Activated T-cell treated with anti-CD3 and anti-CD28 coated beads, Interleukin-2, amount 50 U/mL, for 1 hour (primary cell): ENCODE data around the gene ISCU.
"Not testable (repeated sequence)": the region's sequence is repeated elsewhere in the genome, so short reads cannot be mapped to it uniquely, and the experiment has no call there.

ENCODE experiments used
- DNase-seq: peaks from one replicate; pipeline ENCODE4 v3.0.0-alpha.2; 2020

ISCU gene

GRCh38 chr12:108605690-108606406, 43.5 kb downstream of the ISCU start:
- no peak for DNase-seq

- no peak for DNase-seq
Observed at GRCh38 chr12:108606492-108606891, 44.1 kb downstream of the ISCU start.

- DNase-seq, result no peak
Observed at GRCh38 chr12:108607981-108608600, 45.7 kb downstream of the ISCU start.

- no peak for DNase-seq
Observed at GRCh38 chr12:108608616-108609015, 46.2 kb downstream of the ISCU start.

GRCh38 chr12:108609537-108610335, 47.3 kb downstream of the ISCU start:
- no peak for DNase-seq

- DNase-seq, result no peak
Observed at GRCh38 chr12:108610336-108610815, 48.0 kb downstream of the ISCU start.

- DNase-seq, result no peak
Observed at GRCh38 chr12:108610856-108611605, 48.6 kb downstream of the ISCU start.

GRCh38 chr12:108611884-108612415, 49.6 kb downstream of the ISCU start:
- DNase-seq, result peak; percentile 60

- no peak for DNase-seq
Observed at GRCh38 chr12:108612788-108613282, 50.4 kb downstream of the ISCU start.

GRCh38 chr12:108613548-108613947, 51.2 kb downstream of the ISCU start:
- DNase-seq, result no peak

- DNase-seq, result no peak
Observed at GRCh38 chr12:108614041-108614440, 51.6 kb downstream of the ISCU start.

- DNase-seq, result no peak
Observed at GRCh38 chr12:108614639-108615038, 52.2 kb downstream of the ISCU start.

GRCh38 chr12:108615918-108616317, 53.5 kb downstream of the ISCU start:
- DNase-seq, result no peak

- DNase-seq, result no peak
Observed at GRCh38 chr12:108616359-108616758, 54.0 kb downstream of the ISCU start.

GRCh38 chr12:108616941-108617858, 54.8 kb downstream of the ISCU start:
- DNase-seq, result peak; percentile 73

GRCh38 chr12:108618079-108618952, 55.9 kb downstream of the ISCU start:
- peak; percentile 80 for DNase-seq

- DNase-seq, result not testable (repeated sequence)
Observed at GRCh38 chr12:108618953-108619274, 56.5 kb downstream of the ISCU start.
